ENCODE results near the gene LTBP1.

LTBP1 gene

GRCh38 chr2:33350632-33351031 lies 403.9 kb downstream of the LTBP1 start:
- no peak for TF ChIP-seq CTCF (IDR thresholded peaks at IDR 0.05; ENCODE audit: low read depth, low read length, missing control alignments)
- in situ Hi-C loops (cut with HindIII; ENCODE audit: low sequenced_read_pairs): no loop called here
- no peak overlapping the region for H3K4me3 ChIP-seq (ENCODE audit: low read depth, low read length)
- DNase-seq (ENCODE audit: low read depth): no peak

GRCh38 chr2:33351781-33352180 lies 405.0 kb downstream of the LTBP1 start:
- no peak for TF ChIP-seq CTCF (IDR thresholded peaks at IDR 0.05; ENCODE audit: low read depth, low read length, missing control alignments)
- in situ Hi-C loops (cut with HindIII; ENCODE audit: low sequenced_read_pairs): no loop called here
- H3K4me3 ChIP-seq (ENCODE audit: low read depth, low read length): no peak overlapping the region
- no peak for DNase-seq (ENCODE audit: low read depth)

- in situ Hi-C loops (cut with HindIII; ENCODE audit: low sequenced_read_pairs): no loop called here
- no peak overlapping the region for H3K4me3 ChIP-seq (ENCODE audit: low read depth, low read length)
- TF ChIP-seq CTCF (IDR thresholded peaks at IDR 0.05; ENCODE audit: low read depth, low read length, missing control alignments): no peak
- DNase-seq (ENCODE audit: low read depth): peak; percentile 12
Measured at GRCh38 chr2:33354981-33355380, 408.2 kb downstream of the LTBP1 start.

- no peak for TF ChIP-seq CTCF (IDR thresholded peaks at IDR 0.05; ENCODE audit: low read depth, low read length, missing control alignments)
- H3K4me3 ChIP-seq (ENCODE audit: low read depth, low read length): no peak overlapping the region
- in situ Hi-C loops (cut with HindIII; ENCODE audit: low sequenced_read_pairs): no loop called here
- DNase-seq (ENCODE audit: low read depth): no peak
Measured at GRCh38 chr2:33358878-33359277, 412.1 kb downstream of the LTBP1 start.

- TF ChIP-seq CTCF (IDR thresholded peaks at IDR 0.05; ENCODE audit: low read depth, low read length, missing control alignments): no peak
- in situ Hi-C loops (cut with HindIII; ENCODE audit: low sequenced_read_pairs): no loop called here
- DNase-seq (ENCODE audit: low read depth): no peak
Measured at GRCh38 chr2:33363325-33364298, 416.9 kb downstream of the LTBP1 start.

GRCh38 chr2:33365264-33365970 lies 418.7 kb downstream of the LTBP1 start:
- H3K4me3 ChIP-seq (ENCODE audit: low read depth, low read length): no peak overlapping the region
- in situ Hi-C loops (cut with HindIII; ENCODE audit: low sequenced_read_pairs): no loop called here
- DNase-seq (ENCODE audit: low read depth): no peak
- TF ChIP-seq CTCF (IDR thresholded peaks at IDR 0.05; ENCODE audit: low read depth, low read length, missing control alignments): no peak

More at GRCh38 chr2:33363325-33364298, 416.9 kb downstream of the LTBP1 start:
- no peak overlapping the region for H3K4me3 ChIP-seq (ENCODE audit: low read depth, low read length)

Data from astrocyte of the cerebellum (primary cell).